AG09319 (cell line): ENCODE measurements around the gene TPD52L2.
"Not testable (repeated sequence)": the region's sequence is repeated elsewhere in the genome, so short reads cannot be mapped to it uniquely, and the experiment has no call there.

Experiments used
- DNase-seq: peaks from one replicate; pipeline ENCODE4 v3.0.0-alpha.2; 2010; ENCODE audit warnings: low read depth; ENCODE audit errors: extremely low read depth
- CTCF ChIP-seq: IDR thresholded peaks from 2 replicates; pipeline ENCODE4 v1.5.1; 2011; ENCODE audit warnings: low read depth, mild to moderate bottlenecking, inconsistent platforms, low read length, moderate library complexity

The TPD52L2 gene

GRCh38 chr20:63917811-63918210 lies 52.7 kb downstream of the TPD52L2 start:
- DNase-seq: no peak
- no peak for TF ChIP-seq CTCF

- TF ChIP-seq CTCF: no peak
- DNase-seq: no peak
Measured at GRCh38 chr20:63919130-63919529, 54.1 kb downstream of the TPD52L2 start.

GRCh38 chr20:63920226-63920625 lies 55.2 kb downstream of the TPD52L2 start:
- TF ChIP-seq CTCF: no peak
- DNase-seq: no peak

GRCh38 chr20:63923651-63924050 lies 58.6 kb downstream of the TPD52L2 start:
- TF ChIP-seq CTCF: no peak

GRCh38 chr20:63924241-63924640 lies 59.2 kb downstream of the TPD52L2 start:
- no peak for TF ChIP-seq CTCF
- no peak for DNase-seq

More at GRCh38 chr20:63923651-63924050, 58.6 kb downstream of the TPD52L2 start:
- DNase-seq: no peak

- no peak for TF ChIP-seq CTCF
- DNase-seq: no peak
Measured at GRCh38 chr20:63926298-63926697, 61.2 kb downstream of the TPD52L2 start.

GRCh38 chr20:63929071-63929470 lies 64.0 kb downstream of the TPD52L2 start:
- TF ChIP-seq CTCF: no peak
- DNase-seq: no peak

- DNase-seq: not testable (repeated sequence)
Measured at GRCh38 chr20:63929473-63929883, 64.4 kb downstream of the TPD52L2 start.
